ENCODE measurements around the gene GOLGA8F. TPM values are rescaled to one million over a fixed set of nuclear protein-coding genes. Genes with fewer than 3 reads are reported as not detected.

The GOLGA8F gene
- not detected in 2 replicates for total RNA-seq

GRCh38 chr15:28378364-28378763, at the start of gene GOLGA8F:
TSS of gene GOLGA8F (plus strand) at chr15:28378664. CDS start at chr15:28378762, 98 bp downstream.

GRCh38 chr15:28357984-28358383, 20.5 kb upstream of the GOLGA8F start, which contains the start of gene GOLGA6L24:
TSS of gene GOLGA6L24 (minus strand) at chr15:28358084. CDS start at chr15:28358023, 61 bp downstream.

Small RNA genes lying within 50 kb of the gene (small RNA-seq; reads per million reads assigned to genes)
- not detected for gene AC091304.5
- not detected for gene AC091304.6
- gene AC091304.9: not detected
- not detected for gene MIR4509-2
- gene RN7SL238P: not detected

Other genes with a start within 250 kb of the GOLGA8F start
- gene HERC2, start 56.5 kb upstream of the GOLGA8F start, total RNA-seq: 47.8 and 55.0 TPM in 2 replicates
- gene GOLGA6L24, start 20.6 kb upstream of the GOLGA8F start, total RNA-seq: not detected in 2 replicates
- gene GOLGA8G, start 154.3 kb downstream of the GOLGA8F start, total RNA-seq: under 0.01 TPM in 1 of 2 replicates, not detected in the other
- gene GOLGA6L25, start 174.9 kb downstream of the GOLGA8F start, total RNA-seq: not detected in 2 replicates